GM12801 (cell line): ENCODE results near the gene GATA5.

Source experiments
- TF ChIP-seq, protein P1 (sequence below): IDR thresholded peaks from one replicate; pipeline ENCODE4 v1.5.1; 2011; ENCODE audit warnings: control low read depth; ENCODE audit not compliant: insufficient read length; ENCODE audit errors: extremely low read depth

GATA5 gene

GRCh38 chr20:62423326-62423706 lies 52.5 kb downstream of the GATA5 start:
- TF ChIP-seq, protein P1, sequence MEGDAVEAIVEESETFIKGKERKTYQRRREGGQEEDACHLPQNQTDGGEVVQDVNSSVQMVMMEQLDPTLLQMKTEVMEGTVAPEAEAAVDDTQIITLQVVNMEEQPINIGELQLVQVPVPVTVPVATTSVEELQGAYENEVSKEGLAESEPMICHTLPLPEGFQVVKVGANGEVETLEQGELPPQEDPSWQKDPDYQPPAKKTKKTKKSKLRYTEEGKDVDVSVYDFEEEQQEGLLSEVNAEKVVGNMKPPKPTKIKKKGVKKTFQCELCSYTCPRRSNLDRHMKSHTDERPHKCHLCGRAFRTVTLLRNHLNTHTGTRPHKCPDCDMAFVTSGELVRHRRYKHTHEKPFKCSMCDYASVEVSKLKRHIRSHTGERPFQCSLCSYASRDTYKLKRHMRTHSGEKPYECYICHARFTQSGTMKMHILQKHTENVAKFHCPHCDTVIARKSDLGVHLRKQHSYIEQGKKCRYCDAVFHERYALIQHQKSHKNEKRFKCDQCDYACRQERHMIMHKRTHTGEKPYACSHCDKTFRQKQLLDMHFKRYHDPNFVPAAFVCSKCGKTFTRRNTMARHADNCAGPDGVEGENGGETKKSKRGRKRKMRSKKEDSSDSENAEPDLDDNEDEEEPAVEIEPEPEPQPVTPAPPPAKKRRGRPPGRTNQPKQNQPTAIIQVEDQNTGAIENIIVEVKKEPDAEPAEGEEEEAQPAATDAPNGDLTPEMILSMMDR, result no peak

GRCh38 chr20:62422636-62423325 lies 53.0 kb downstream of the GATA5 start:
- TF ChIP-seq, protein P1, result no peak

- TF ChIP-seq, protein P1, result no peak
Observed at GRCh38 chr20:62421716-62421990, 54.1 kb downstream of the GATA5 start.

- TF ChIP-seq, protein P1, result no peak
Observed at GRCh38 chr20:62420846-62421715, 54.7 kb downstream of the GATA5 start.

DNA sequence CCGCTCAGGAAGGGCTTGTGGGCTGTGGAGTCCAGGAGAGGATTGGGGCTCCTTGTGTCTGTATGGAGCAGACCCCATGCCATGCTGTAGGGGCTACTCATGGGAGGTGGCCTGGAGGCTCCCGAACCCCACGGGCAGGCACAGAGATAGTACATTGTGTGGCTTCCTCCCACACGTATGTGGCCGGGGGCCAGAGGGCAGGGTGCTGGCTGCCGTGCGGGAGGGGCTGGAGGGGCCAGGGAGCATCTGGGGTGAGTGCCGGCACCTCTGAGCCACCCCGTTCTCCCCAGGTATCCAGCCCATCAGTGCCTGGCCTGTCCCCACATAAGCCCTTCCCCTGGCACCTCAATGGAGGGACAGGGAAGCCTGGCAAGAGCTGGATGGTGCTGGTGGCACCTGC lies 56.0 kb downstream of the GATA5 start:
- TF ChIP-seq, protein P1, result no peak

GRCh38 chr20:62418709-62419487 lies 56.9 kb downstream of the GATA5 start:
- TF ChIP-seq, protein P1, result no peak

GRCh38 chr20:62417981-62418708 lies 57.6 kb downstream of the GATA5 start:
- TF ChIP-seq, protein P1, result no peak
